GM19023 (cell line): Measurements from ENCODE around the gene ZNF613.
"Not testable (repeated sequence)": the region's sequence is repeated elsewhere in the genome, so short reads cannot be mapped to it uniquely, and the experiment has no call there.

Experiments used
- ATAC-seq: cut with Tn5 transposase; IDR thresholded peaks from one replicate; pipeline ENCODE4 v1.9.1; 2021; ENCODE audit warnings: mild to moderate bottlenecking, moderate library complexity; ENCODE audit not compliant: unreplicated experiment

Gene ZNF613

DNA sequence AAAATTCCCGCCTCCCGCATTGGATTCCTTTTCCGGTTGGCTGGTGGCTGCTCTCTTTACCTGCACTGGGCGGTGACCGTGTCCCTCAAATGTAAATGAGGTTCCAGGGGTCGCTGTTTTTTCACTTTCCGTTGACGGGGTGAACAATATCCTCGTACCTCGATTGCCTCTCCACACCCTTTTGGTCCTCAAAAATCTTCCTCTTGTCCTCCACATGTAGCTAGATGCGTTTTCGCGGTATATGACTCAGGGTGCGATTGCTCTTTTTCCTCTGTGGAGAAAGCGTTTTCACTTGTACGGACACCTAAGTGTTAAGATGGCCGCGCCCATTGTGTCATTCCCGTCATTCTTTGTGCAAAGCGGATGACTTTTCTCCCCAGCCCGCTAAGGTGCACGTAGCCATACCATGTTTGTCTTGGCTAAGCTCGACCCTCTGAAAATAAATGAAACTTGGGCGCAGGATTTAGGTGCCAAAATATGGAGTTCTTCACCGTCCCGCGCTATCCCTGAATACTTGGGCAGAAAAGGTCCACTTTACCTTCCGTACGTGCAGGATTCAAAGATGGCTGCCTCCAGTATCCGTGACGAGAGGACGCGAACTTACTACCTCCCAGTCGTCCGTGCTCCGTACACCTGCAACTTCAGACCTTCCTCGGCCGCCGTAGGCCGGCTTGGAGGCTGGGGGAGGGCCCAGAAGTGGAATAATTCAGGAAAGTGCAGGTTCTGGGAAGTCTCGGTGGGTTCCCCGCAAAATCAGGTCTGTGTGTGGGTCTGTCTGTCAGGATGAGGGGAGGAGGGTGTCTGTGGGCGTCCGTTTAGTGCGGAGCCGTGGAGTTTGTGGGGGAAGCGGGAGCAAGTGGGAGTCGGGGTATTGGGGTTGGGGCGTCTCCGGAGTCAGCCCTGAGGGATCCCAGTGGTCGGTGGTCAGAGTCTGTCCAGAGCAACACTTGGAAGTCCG lies at the start of gene ZNF613:
TSS of gene ZNF613 (plus strand) at position 689 of the 958 bp plus-strand sequence. CDS start 8,749 bp downstream, outside the sequence.
- ATAC-seq, result peak; percentile 81

DNA sequence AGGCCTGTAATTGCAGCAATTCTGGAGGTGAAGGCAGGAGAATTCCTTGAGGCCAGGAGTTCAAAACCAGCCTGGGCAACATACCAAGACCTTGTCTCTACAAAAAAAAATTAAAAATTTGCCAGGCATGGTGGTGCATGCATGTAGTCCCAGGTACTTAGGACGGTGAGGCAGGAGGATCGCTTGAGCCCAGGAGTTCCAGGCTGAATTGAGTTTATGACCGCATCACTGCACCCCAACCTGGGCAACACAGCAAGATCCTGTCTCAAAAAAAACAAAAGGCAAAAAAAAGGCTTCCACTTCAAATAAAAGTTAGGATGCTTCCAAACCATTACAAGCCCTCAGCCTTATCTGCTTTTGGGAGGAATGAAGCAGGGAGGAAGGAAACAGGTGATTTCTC lies 44.8 kb upstream of the ZNF613 start:
- no peak for ATAC-seq

- ATAC-seq, result no peak
Measured at GRCh38 chr19:51884713-51885112, 42.6 kb upstream of the ZNF613 start.

GRCh38 chr19:51887522-51888498 lies 39.5 kb upstream of the ZNF613 start, which contains the start of gene ZNF577:
TSS of gene ZNF577 (minus strand) at chr19:51887951. CDS start at chr19:51880382, 7,569 bp downstream.
- no peak for ATAC-seq

DNA sequence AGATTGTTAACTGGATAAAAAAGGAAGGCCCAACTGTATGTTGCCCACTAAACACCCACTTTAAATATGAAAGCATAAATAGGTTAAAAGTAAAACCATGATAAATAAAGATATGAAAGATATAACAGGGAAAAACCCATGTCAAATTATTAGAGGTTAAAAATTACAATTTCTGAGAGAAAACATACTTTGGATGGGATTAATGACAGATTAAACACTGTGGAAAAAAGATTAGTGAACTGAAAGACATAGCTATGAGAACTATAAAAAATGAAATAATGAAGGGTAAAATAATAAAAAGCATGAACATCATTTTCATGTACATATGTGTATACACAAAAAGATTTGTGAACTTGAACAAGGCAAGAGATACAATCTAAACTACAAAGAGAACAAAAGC lies 37.3 kb upstream of the ZNF613 start:
- no peak for ATAC-seq

DNA sequence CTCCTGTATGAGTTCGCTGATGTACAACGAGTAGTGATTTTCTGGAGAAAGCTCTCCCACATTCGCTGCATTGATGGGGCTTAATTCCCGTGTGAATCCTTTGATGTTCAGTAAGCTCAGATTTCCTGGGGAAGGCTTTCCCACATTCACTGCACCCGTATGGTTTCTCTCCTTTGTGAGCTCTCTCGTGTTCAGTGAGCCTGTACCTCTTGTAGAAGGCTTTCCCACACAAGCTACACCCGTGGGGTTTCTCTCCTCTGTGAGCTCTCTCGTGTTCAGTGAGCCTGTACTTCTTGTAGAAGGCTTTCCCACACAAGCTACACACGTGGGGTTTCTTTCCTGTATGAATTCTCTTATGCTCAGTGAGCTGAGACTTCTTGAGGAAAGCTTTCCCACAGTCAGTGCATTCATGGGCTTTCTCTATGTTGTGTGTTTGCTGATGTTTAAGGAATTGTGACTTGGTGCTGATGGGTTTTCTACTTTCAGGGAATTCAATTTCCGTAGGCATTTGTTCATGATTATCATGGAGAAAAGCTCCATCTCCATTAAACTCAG lies 36.0 kb upstream of the ZNF613 start:
- no peak for ATAC-seq

- ATAC-seq, result no peak
Measured at GRCh38 chr19:51901860-51902259, 25.4 kb upstream of the ZNF613 start.

DNA sequence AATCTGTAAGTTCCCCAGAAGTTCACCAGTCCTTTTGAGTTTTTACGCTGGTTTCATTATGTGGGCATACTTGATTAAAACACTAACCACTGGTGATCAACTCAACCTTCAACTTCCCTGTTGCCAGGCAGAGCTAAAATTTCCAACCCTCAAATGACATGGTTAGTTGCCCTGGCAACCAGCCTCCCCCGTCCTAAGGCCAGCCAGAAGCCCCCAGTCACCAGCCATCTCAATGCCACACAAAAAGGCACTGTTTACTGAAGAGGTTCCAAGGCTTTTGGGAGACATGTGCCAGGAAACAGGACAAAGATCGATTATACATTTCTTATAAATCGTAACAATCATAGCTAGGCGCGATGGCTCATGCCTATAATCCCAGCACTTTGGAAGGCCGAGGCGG lies 24.1 kb upstream of the ZNF613 start:
- ATAC-seq, result no peak

GRCh38 chr19:51904331-51905165 lies 22.7 kb upstream of the ZNF613 start, which contains the start of gene ZNF649:
TSS of gene ZNF649 (minus strand) at chr19:51905017. CDS start at chr19:51900107, 4,910 bp downstream.
- ATAC-seq, result peak; percentile 92

DNA sequence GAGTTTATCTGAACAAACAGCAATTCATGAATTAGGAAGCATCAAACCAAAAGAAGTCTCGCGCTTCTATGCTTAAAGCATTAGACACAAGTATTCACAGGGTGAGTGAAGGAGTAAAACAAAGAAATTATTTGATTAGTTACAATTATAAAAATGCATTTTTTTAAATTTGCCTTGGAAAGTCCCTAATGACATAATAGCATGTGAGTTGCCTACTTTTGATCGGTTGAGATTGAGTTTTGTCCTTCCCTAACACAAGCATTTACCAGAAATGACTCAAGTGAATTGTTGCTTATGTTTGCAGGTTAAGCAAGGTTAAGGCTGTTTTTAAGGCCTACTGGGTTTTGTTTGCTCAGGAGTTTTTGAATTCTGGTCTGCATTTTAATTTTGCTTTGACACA lies 22.1 kb upstream of the ZNF613 start:
- no peak for ATAC-seq

DNA sequence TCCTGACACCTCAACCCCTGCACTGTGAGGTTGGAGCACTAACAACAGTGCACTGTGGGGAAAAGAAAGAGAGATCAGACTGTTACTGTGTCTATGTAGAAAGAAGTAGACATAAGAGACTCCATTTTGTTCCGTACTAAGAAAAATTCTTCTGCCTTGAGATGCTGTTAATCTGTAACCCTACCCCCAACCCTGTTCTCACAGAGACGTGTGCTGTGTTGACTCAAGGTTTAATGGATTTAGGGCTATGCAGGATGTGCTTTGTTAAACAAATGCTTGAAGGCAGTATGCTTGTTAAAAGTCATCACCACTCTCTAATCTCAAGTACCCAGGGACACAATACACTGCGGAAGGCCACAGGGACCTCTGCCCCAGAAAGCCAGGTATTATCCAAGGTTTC lies 21.6 kb upstream of the ZNF613 start:
- ATAC-seq, result not testable (repeated sequence)

DNA sequence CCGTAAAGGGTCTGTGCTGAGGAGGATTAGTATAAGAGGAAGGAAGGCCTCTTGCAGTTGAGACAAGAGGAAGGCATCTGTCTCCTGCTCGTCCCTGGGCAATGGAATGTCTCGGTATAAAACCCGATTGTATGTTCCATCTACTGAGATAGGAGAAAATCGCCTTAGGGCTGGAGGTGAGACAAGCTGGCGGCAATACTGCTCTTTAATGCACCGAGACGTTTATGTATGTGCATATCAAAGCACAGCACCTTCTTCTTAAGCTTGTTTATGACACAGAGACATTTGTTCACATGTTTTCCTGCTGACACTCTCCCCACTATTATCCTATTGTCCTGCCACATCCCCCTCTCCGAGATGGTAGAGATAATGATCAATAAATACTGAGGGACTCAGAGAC lies 21.2 kb upstream of the ZNF613 start:
- not testable (repeated sequence) for ATAC-seq

DNA sequence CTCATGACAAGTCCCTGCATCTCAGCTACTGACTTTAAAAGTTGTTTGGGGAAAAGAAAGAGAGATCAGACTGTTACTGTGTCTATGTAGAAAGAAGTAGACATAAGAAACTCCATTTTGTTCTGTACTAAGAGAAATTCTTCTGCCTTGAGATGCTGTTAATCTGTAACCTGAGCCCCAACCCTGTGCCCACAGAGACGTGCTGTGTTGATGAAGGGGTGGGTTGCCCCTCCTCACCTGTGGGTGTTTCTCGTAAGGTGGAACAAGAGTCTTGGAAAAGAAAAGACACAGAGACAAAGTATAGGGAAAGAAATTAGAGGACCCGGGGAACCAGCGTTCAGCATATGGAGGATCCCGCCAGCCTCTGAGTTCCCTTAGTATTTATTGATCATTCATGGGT lies 19.3 kb upstream of the ZNF613 start:
- not testable (repeated sequence) for ATAC-seq

DNA sequence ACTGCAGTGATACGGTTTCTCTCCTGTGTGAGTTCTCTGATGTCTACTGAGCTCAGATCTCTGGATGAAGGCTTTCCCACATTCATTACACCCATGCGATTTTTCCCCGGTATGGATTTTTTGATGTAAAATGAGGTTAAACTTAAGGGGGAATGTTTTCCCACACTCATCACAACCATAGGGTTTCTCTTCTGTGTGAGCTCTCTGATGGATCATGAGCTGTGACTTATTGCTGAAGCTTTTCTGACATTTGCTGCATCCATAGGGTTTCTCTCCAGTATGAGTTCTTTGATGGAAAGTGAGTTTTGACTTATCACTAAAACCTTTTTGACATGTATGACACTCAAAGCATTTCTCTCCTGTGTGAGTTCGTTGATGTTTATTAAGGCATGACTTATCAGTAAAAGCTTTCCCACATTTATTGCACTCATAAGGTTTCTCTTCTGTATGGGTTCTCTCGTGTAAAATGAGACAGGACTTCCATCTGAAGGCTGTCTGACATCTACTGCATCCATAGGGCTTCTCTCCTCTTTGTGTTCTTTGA lies 11.9 kb upstream of the ZNF613 start:
- no peak for ATAC-seq

GRCh38 chr19:51916167-51916566 lies 11.1 kb upstream of the ZNF613 start:
- no peak for ATAC-seq

GRCh38 chr19:51919606-51920005 lies 7.7 kb upstream of the ZNF613 start:
- no peak for ATAC-seq

DNA sequence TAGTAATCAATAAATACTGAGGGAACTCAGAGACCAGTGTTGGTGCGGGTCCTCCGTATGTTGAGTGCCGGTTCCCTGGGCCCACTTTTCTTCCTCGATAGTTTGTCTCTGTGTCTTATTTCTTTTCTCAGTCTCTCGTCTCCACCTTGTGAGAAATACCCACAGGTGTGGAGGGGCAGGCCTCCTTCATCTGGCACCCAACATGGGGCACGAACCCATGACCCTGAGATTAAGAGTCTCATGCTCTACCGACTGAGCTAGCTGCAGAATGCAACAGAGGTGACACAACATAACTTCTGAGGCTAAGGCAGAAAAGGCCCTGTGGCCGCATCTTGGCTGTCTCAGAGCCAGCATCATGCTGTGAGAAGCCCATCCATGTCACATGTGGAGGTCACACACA lies 5.3 kb upstream of the ZNF613 start:
- ATAC-seq, result no peak

- ATAC-seq, result peak; percentile 4
Measured at GRCh38 chr19:51926426-51926783, 867 bp upstream of the ZNF613 start.

- ATAC-seq, result no peak
Measured at GRCh38 chr19:51927859-51928258, 587 bp downstream of the ZNF613 start.

GRCh38 chr19:51931921-51932320 lies 4.6 kb downstream of the ZNF613 start:
- ATAC-seq, result no peak
